Measurements from ENCODE around the gene CFAP69.
A peak's percentile ranks its signal among the peaks of the same experiment; 100 is the strongest.
"Not testable (repeated sequence)": the region's sequence is repeated elsewhere in the genome, so short reads cannot be mapped to it uniquely, and the experiment has no call there.

The CFAP69 gene

GRCh38 chr7:90272242-90272641 is 27.3 kb downstream of the CFAP69 start:
- FAIRE-seq = no peak

- FAIRE-seq = no peak
These were observed 29.2 kb downstream of the CFAP69 start for GRCh38 chr7:90274161-90274560.

GRCh38 chr7:90276033-90276728 is 31.2 kb downstream of the CFAP69 start:
- no peak for FAIRE-seq

- FAIRE-seq = no peak
These were observed 43.2 kb downstream of the CFAP69 start for GRCh38 chr7:90288154-90288553.

GRCh38 chr7:90290244-90291113 is 45.5 kb downstream of the CFAP69 start:
- FAIRE-seq = no peak

GRCh38 chr7:90298145-90299038 is 53.4 kb downstream of the CFAP69 start:
- peak; percentile 46 for FAIRE-seq

- FAIRE-seq = peak; percentile 80
These were observed 58.3 kb downstream of the CFAP69 start for GRCh38 chr7:90303241-90303640.

GRCh38 chr7:90309872-90310271 is 64.9 kb downstream of the CFAP69 start:
- no peak for FAIRE-seq

GRCh38 chr7:90311175-90311574 is 66.2 kb downstream of the CFAP69 start:
- FAIRE-seq = no peak

GRCh38 chr7:90312745-90313144 is 67.8 kb downstream of the CFAP69 start:
- no peak for FAIRE-seq

- FAIRE-seq = no peak
These were observed 68.9 kb downstream of the CFAP69 start for GRCh38 chr7:90313907-90314306.

GRCh38 chr7:90320014-90320413 is 75.0 kb downstream of the CFAP69 start:
- no peak for FAIRE-seq

GRCh38 chr7:90320418-90320800 is 75.4 kb downstream of the CFAP69 start:
- FAIRE-seq = no peak

GRCh38 chr7:90320801-90321494 is 76.0 kb downstream of the CFAP69 start, which contains the start of gene FAM237B:
Gene FAM237B (minus strand): TSS chr7:90321304. CDS start chr7:90319748, 1,556 bp downstream.
- FAIRE-seq = no peak

GRCh38 chr7:90322837-90323236 is 77.9 kb downstream of the CFAP69 start:
- no peak for FAIRE-seq

GRCh38 chr7:90326500-90326899 is 81.5 kb downstream of the CFAP69 start:
- FAIRE-seq = no peak

GRCh38 chr7:90334193-90334843 is 89.3 kb downstream of the CFAP69 start:
- FAIRE-seq = no peak

GRCh38 chr7:90334926-90335325 is 90.0 kb downstream of the CFAP69 start:
- FAIRE-seq = not testable (repeated sequence)

GRCh38 chr7:90337106-90337505 is 92.1 kb downstream of the CFAP69 start:
- FAIRE-seq = no peak

- no peak for FAIRE-seq
These were observed 100.0 kb downstream of the CFAP69 start for GRCh38 chr7:90345016-90345415.

- no peak for FAIRE-seq
These were observed 100.8 kb downstream of the CFAP69 start for GRCh38 chr7:90345595-90346335.
